Daoy (cell line): ENCODE data around the gene ATP8B3. TPM values are rescaled to one million over a fixed set of nuclear protein-coding genes. Genes with fewer than 3 reads are reported as not detected.

Experiments used
- DNase-seq: peaks from one replicate; pipeline ENCODE4 v3.0.0-alpha.2; 2015; ENCODE audit warnings: low read depth
- total RNA-seq: library from RNA; depleted of rRNA; stranded (reverse); fragments of >200 nt; shearing (Covaris generic); gene quantifications from 2 replicates; pipeline ENCODE4 v1.2.3, GENCODE V29; 2014

ATP8B3 gene
- total RNA-seq, 1 experiment from 2014 or later: 1.8 TPM

DNA sequence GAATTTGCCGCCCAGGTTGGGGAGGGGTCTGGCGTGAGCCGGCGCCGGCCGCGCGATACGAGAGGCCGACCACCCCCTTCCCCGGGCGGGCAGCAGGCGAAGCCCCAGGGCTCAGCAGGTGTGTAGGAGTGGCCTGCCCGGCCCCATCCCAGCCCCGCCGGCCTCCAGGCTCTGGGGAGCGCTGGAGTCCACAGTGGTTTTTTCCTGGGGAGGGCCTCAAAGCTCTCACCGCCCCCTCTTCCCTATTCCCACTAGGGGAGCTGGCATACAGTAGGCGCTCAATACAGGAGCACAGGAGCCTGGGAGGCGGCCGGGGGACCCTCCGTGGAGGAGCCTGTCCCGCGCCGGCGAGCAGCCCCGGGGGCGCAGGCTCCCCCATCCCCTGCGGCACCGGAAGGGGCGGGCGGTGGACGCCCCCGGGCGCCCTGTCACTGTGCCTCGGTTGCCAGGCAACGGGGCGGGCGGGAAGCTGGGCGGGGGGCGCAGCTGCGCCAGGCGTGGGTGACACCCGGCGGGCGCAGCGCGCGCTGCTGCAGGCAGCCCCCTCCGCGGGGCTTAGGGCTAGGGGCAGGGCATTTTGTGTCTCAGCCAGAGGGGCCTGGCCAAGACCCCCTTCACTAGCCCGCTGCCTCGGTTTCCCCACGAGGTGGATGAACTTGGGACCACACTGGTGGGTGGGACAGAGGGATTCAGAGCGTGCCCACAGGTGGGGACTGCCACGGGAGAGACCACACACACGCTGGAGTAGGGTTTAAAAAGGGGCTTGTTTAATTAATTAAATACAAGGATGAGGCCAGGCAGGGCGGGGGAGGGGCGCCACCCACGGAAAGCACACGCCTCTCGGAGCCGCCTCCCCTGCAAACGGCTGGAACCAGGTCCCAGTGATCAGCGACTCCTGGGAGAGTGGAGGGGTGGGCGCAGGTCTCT, 39.8 kb upstream of the ATP8B3 start:
- DNase-seq: no peak

DNA sequence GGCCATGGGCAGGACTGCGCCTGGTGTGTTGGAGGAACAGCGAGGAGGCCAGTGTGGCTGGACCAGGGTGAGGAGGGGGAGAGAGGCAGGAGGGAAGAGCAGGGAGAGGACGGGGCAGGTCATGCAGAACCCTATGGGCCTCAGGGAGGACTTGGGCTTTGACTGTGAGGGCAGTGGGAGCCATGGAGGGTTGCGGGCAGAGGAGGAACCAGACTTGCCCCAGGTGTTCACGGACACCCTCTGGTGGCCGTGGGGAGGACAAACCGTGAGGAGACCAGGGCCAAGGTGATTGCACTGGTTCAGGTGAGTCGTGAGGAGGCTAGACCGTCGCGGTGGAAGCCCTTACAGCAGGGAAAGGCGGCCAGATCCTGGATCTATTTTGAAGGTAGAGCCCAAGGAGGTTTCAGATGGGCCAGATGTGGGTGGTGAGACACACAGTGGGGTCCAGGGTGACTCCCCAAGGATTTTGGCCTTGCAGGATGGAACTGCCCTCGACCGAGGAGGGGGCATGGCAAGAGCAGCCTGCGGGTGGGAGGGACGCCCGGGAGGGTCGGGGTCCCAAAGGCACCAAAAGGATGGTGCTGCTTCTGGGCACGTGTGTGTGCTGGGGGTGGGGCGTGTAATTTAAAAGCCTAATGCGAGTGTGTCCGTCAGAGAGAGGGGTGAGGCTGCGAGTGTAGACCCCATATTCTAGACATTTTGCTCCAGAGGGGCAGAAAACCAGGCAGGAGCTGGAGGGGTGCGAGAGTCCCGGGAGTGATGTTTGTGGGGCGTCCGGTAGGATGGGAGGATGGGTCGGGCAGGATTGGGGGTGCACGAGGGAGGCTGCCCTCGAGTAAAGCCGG, 39.0 kb upstream of the ATP8B3 start:
- no peak for DNase-seq

DNA sequence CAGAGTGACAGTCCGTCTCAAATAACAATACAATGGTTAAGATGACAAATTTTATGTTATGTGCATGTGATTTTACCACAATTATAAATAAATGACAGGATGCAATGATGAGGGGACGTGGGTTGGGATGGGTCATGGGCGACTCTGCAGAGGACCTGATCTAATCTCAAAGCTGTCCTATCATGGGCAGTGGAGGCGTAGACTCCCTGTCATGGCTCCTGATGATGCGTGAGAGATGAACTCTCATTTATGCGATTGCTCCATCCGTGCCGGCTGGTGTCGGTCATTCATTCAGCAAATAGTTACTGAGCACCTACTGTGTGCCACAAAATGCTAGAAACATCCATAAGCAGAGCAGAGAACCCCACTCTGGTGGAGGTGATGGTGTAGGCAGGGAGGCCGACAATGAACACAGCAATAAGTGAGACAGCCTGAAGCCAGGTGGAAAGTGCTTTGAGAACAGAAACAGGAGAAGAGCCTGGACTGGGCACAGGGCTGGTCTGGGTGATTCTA, 37.9 kb upstream of the ATP8B3 start:
- no peak for DNase-seq

DNA sequence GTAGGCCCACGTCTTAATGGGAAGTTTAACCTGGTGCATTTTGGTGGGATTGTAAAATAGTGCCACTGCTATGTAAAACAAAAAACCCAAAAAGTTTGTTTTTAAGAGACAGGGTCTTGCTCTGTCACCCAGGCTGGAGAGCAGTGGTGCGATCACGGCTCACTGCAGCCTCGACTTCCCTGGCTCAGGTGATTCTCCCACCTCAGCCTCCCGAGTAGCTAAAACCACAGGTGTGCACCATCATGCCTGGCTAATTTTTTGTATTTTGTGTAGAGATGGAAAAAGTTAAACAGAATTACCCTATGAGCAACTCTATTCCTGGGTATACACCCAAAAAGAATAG, 37.0 kb upstream of the ATP8B3 start:
- DNase-seq: no peak

DNA sequence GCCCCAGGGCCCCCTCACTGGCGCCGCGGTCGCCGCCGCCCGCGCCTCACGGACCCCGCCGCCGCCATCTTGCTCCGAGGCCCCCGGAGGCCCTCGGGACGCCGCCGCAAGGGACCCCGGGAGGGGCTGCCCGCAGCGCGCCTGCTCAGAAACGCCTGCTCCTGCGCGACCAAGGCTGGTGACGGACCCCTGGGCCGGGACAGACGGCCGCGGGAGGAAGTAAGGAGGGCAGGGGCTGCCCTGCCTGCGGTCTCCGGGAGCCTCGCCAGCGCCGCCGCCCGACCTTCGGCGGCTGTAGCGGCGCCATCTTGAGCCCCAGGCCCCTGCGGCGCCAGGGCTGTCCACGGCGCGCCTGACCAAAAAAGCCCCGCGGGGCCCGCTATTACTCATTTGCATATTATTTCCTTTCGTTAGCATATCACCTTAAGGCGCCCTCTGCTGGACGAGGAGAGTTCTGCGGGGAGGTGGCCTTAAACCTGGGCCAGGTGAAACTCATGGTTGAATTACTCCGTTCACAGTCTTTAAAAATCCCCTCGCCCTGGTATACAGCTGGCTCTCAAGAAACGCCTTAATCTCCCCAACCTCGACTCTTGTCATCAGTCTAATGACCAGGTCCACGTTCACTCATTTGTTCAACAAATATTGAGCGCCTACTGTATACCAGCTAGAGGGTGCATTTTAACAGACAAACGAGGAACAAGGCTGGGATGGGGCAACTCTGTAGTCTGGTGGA, 36.5 kb upstream of the ATP8B3 start, which contains the start of gene REXO1:
Gene REXO1, minus strand, starts transcription at position 85 of the 733 bp plus-strand sequence. CDS start 125 bp downstream, outside the sequence.
- DNase-seq: peak; percentile 92

DNA sequence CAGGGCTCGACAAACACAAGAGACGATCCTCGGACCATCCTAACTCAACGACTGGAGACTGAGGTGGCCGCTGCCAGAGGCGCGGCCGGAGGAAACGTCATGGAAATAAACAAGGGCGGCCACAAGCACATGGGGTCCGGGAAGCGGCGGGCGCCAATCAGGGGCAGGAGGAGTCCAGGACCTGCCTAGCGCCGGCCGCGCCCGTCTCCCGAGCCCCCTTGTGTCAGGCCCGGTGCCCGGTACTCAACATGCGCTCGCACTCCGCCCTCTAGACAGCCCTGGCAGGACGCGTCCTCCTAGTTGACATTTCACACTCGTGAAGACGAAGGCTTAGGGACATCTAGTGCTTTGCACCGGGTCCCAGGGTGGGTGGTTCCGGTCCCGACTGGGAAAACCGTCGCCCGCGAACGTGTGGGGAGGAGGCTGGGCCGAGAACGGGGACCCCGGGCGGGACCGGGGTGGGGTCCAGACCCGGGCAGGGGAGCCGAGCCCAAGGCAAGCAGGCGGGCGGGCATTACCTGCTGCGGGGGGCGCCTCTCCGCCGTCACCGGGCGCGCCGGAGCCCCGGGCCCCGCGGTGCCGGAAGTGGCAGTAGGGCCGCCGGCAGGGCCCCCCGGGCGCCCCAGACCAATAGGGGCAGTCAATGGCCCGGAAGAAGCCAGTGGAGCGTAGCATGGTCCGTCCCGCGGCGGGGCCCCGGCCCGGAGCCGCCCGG, 35.8 kb upstream of the ATP8B3 start:
- peak; percentile 67 for DNase-seq

DNA sequence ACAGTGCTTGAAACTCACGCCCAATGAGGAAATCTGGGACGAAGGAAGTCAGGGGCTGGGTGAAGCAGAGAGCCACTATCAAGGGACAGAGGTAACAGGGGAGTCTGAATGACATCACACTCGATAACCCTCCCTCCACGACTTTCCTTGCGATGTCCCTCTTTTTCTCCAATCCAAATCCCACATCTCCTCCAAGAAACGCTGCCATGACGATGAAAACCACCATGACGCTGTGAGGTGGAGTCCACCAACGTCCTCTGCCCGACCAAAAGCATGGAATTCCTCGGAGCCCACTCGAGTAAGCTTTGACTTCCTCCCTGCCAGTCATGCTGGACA, 35.2 kb upstream of the ATP8B3 start:
- DNase-seq: no peak

DNA sequence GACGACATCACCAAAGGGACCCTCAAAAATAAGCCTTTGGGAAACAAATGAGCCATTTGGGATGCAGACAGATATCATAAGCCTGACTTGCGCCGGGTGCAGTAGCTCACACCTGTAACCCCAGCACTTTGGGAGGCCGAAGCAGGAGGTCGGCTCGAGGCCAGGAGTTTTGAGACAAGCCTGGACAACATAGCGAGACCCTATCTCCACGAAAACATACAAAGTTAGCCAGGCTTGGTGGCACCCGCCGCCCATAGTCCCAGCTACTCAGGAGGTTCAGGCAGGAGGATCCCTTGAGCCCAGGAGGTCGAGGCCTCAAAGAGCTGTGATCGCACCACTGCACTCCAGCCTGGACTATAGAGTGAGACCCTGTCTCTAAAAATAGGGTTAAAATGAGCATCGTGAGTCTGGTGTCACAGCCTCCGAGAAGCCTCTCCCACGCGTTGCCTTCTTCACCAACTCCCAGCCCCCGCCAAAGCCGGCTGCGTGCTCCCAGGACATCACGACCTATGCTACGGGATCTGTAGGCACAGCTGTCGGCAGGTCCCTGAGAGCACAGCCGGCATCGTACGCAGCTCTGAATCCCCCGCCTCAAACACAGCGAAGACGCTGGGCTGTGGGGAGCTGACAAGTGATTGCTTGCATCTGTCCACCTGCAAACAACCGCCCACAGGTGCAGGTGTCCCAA, 34.6 kb upstream of the ATP8B3 start:
- DNase-seq: no peak

DNA sequence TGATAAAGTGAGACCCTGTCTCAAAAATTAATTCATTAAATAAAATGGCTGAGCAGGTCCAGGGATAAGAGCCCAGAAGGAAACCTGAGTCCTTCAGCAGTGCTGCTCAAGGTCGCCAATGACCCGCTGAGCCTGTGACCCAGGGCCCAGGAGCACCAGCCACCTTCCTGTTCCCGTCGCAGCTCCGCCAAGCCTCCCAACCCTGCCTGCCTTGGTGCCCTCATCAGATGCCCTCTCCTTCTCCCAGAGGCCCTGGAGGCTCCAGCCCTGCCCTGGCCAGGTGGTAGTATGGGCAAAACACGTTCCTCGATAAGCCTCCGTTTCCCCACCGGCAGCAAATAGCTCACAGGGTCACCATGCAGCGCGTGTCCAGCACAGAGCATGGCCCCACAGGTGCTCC, 33.6 kb upstream of the ATP8B3 start:
- no peak for DNase-seq

DNA sequence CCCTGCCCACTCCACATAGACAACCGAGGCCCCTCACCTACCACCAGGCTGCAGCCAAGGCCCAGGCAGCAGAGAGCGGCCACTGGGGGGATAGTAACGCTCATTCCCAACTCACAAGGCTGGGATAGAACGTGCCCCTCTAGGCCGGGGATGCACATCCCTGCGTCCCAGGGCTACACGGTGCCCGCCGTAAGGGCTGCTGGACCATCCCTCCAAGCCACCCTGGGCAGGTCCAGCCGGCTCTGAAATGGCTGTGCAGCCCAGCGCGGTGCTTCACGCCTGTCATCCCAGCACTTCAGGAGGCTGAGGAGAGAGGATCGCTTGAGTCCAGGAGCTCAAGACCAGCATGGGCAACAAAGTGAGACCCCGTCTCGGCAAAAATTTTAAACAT, 33.0 kb upstream of the ATP8B3 start:
- DNase-seq: no peak

DNA sequence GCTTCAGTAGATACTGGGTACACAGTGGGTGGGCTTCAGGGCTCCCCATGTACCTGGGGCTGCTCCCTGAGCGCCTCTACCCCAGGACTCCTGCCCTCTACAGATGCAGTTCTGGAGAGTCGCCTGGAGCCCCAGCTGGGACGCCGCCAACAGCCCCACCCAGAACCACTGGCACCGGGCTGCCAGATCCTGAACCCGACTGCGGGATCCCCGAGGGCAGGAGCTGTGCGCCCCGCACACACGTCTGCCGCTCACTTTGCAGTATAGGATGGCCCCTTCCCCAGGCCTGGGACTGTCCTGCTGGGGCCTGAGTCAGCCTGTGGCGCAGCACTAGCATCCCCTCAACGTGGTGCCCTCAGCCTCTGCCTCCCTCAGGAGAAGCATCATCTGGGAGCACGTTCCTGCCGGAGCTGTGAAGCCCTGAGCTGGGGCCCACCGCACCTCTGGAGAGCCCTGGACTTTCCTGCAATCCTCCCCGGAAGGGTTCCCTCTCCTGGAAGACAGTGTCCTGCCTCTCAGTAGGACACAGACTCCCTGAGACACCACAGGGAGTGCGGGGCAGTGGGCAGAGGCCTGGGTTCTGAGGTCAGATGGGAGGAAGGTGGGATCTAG, 32.5 kb upstream of the ATP8B3 start:
- DNase-seq: no peak

DNA sequence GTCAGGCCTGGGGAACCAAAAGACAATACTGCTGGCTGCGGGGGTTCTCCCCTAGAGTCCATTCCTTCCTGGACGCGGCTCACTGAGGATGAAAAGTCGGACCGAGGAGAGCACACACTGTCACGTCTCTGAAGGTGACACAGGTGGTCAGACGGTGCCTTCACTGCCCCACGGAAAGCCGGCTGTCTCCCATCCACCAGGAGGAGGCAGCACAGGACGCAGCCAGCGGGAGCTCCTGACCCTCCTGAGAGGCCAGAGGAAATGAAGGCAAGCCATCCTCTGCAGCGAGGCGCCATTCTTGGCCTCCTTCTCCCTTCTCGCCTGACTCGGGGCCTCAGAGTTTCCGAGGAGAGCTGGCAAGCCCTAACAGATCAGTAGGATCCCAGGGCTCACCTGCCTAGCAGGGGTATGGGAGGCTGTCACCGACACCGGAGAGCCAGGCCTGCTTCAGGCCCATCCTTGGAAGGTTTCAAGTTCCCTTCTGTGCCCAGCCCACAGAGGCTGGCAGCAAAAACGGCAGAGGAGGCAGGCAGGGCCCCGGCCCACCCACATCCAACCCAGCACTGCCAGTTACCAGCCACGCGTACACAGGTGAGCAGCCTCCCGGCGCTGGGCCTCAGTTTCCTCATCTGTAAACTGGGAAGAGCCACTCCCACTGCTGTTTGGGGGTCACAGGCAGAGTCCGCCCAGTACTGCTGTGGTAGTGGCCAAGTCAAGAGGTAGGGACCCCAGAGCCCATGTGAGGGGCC, 31.7 kb upstream of the ATP8B3 start:
- no peak for DNase-seq

DNA sequence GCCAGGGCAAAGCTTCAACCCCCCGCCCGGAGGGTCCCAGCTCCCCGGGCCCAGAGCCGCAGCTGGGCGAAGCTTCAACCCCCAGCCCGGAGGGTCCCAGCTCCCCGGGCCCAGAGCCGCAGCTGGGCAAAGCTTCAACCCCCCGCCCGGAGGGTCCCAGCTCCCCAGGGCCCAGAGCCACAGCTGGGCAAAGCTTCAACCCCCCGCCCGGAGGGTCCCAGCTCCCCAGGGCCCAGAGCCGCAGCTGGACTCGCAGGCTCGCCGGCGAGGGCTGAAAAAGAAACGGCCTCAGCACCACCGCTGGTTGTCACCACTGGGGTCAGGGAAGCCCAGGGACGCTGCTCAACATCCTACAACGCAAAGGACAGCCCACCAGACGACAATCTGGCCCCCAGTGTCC, 31.0 kb upstream of the ATP8B3 start:
- no peak for DNase-seq

DNA sequence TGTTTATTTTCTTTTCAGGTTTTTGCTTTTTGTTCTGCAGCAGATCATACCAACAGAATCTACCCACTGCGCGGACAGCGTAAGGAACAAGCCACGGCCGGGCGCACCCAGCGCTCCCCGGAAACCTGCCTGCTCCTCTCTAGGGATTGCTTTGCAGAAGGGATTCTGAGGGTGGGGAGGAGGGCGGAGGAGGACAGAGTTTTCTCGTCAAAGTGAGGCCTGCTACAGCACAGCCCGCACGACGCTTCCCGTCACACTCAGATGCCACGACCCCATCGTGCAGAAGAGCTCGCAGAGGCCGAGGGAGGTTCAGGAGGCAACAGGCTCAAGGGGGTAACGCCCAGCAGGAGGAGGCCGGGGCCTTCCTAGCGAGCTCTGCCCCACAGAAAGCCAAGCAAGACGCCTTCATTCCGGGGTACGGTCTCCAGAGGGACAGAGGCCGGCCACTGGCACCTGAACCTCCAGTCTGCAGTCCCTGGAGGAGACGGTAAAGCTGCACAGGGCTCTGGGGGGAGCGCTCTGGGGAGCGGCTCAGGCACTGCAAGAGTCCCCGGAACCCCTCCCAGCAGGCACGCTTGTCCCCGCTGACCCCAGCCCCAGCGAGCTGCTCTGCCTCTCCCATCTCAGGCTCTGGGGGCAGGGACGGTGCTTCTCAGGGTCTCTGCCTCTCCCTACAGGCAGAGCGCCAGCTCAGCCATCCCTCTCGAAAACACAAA, 29.3 kb upstream of the ATP8B3 start:
- no peak for DNase-seq

DNA sequence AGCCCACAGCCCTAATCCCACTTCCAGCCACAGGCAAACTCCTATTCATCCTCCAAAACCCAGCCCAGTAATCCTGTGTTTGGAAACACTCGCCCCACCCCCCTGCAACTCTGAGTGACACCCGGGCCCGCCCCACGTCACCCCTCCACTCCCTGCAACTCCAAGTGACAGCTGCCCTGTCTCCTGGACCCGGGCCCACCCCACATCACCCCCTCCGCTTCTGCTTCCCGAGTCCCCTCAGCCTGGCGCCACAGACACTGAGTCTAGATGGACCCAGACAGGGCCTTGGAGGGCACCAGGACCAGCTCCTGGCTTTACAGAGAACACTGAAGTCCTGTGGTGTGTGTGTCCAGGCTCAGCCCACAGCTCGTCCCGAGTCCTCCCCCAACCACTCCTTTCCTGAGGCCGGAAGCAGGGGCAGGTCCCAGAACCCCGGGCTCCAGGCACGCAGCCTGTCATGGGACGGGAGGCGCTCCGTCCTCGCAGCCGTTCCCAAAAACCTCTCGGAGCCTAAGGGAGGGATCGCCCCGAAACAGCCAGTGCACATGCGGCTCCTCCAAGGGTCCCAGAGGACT, 28.6 kb upstream of the ATP8B3 start:
- no peak for DNase-seq

DNA sequence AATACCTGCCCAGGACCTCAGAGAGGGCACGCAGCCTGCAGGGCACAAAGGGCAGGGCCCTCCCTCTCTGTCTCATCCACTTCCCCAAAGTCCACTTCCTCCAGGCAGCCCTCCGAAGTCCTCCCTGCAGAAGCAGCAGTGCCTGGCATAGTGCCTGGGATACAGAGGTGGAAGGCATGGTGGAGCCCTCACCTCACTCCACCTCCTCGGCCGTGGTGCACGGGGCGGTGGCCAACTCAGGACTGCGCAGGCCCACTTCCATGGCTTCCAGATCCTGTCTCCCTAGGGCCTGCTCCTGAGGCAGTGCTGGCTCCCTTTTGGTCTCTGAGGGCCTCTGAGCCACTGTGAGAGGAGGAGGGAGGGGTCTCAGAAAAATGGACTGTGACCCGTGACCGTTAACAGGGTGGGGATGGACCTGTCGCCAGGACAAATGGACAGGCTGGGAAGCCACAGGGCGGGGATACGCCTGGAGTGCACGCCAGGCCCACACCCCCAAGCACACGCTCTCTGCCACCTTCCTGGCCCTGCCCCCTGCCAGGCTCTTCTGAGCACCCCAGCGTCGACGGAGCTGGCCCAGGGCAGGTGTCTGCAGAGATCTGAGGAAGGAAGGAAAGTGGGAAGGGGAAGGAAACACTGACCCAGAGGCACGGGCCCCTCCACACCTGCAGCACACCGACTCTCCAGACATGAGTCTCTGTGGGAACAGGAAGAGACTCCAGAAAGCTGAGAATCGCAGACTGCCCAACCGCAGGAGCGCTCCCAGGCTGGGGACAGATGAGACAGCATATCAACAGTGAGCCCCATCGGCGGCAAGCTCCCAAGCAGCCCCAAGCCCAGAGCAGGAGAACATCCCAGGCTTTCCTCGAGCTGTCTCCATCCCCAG, 27.8 kb upstream of the ATP8B3 start:
- no peak for DNase-seq

DNA sequence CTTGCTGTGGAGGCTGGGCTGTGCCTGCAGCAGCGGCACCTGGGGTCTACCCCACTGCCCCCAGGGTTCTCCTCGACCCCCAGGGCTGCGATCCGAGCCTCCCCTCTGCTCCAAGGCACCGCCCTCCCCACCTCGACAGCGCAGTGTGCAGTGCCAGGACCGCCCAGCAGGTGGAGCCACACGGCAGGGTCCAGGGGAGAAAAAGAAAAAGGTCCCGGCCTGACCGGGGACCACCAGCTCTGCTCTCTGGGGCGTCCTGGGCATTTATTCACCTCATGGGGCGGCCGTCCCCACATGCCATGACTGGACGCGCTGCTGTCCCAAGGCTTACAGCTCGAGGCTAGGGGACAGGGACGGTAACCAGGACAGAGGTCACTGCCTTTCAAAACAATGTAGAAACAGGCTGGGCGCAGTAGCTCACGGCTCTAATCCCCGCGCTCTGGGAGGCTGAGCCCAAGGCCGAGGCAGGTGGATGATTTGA, 25.6 kb upstream of the ATP8B3 start:
- peak; percentile 58 for DNase-seq

DNA sequence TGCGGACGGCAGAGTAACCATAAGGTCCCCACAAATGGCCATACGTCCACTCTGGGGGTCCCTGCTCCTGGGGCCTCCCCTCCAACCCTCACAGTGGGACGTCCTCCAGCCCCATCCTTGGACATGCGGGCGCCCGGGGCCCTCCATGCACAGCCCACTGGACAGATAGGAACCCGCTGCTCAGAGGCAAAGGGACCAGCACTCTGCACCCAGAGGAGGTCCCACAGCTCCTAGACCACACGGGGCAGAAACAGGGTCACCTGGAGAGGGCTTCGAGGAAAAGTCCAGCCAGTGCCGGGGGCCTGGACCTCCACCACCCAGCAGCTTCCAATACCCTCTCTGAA, 25.1 kb upstream of the ATP8B3 start:
- no peak for DNase-seq
